GM19468 (cell line): ENCODE data around the gene MLLT1.

Experiments used
- ATAC-seq: cut with Tn5 transposase; IDR thresholded peaks from one replicate; pipeline ENCODE4 v1.9.1; 2021; ENCODE audit warnings: mild to moderate bottlenecking, moderate library complexity, moderate number of reproducible peaks; ENCODE audit not compliant: unreplicated experiment; ENCODE audit errors: extremely low read depth

The MLLT1 gene

GRCh38 chr19:6238643-6239281, 41.0 kb downstream of the MLLT1 start:
- no peak for ATAC-seq

- ATAC-seq: no peak
Observed at GRCh38 chr19:6238256-6238642, 41.5 kb downstream of the MLLT1 start.

- no peak for ATAC-seq
Observed at GRCh38 chr19:6236310-6237291, 43.2 kb downstream of the MLLT1 start.

GRCh38 chr19:6235031-6235951, 44.5 kb downstream of the MLLT1 start:
- no peak for ATAC-seq

- no peak for ATAC-seq
Observed at GRCh38 chr19:6234527-6234926, 45.2 kb downstream of the MLLT1 start.

GRCh38 chr19:6233827-6234511, 45.8 kb downstream of the MLLT1 start:
- no peak for ATAC-seq

GRCh38 chr19:6233056-6233826, 46.5 kb downstream of the MLLT1 start:
- no peak for ATAC-seq

- no peak for ATAC-seq
Observed at GRCh38 chr19:6232601-6233055, 47.1 kb downstream of the MLLT1 start.

GRCh38 chr19:6230991-6231448, 48.8 kb downstream of the MLLT1 start:
- no peak for ATAC-seq

- ATAC-seq: no peak
Observed at GRCh38 chr19:6229951-6230712, 49.6 kb downstream of the MLLT1 start.

- ATAC-seq: no peak
Observed at GRCh38 chr19:6229216-6229913, 50.4 kb downstream of the MLLT1 start.

- no peak for ATAC-seq
Observed at GRCh38 chr19:6228551-6229215, 51.1 kb downstream of the MLLT1 start.

GRCh38 chr19:6227936-6228325, 51.8 kb downstream of the MLLT1 start:
- ATAC-seq: no peak

- no peak for ATAC-seq
Observed at GRCh38 chr19:6227156-6227935, 52.4 kb downstream of the MLLT1 start.

- ATAC-seq: no peak
Observed at GRCh38 chr19:6226444-6227155, 53.2 kb downstream of the MLLT1 start.

GRCh38 chr19:6226012-6226411, 53.8 kb downstream of the MLLT1 start:
- ATAC-seq: no peak
